Endometrial microvascular endothelial cells (primary cell): ENCODE results near the gene NPDC1. TPM values are rescaled to one million over a fixed set of nuclear protein-coding genes. Genes with fewer than 3 reads are reported as not detected.

ENCODE experiments used
- in situ Hi-C: cut with HindIII; loops from 2 replicates; pipeline ENCODE4 v1.10.0; 2017; ENCODE audit warnings: low sequenced_read_pairs, low pct_unique_long_range_greater_than_20kb; ENCODE audit errors: inconsistent ontology term
- total RNA-seq: library from RNA; depleted of rRNA; stranded (reverse); fragments of >200 nt; gene quantifications from one replicate; pipeline ENCODE4 v1.2.3, GENCODE V29; 2015; ENCODE audit errors: inconsistent ontology term

The NPDC1 gene
- total RNA-seq, 1 donor from 2014 or later: 65.7 TPM

- in situ Hi-C loops: no loop called here
Observed at GRCh38 chr9:137030538-137031527, 15.1 kb downstream of the NPDC1 start.

- in situ Hi-C loops: no loop called here
Observed at GRCh38 chr9:137030006-137030405, 16.0 kb downstream of the NPDC1 start.

GRCh38 chr9:137029058-137029936, 16.7 kb downstream of the NPDC1 start:
- in situ Hi-C loops: no loop called here

- in situ Hi-C loops: no loop called here
Observed at GRCh38 chr9:137028263-137029057, 17.5 kb downstream of the NPDC1 start.

GRCh38 chr9:137027369-137028262, 18.4 kb downstream of the NPDC1 start, which contains the start of gene ABCA2:
Gene ABCA2, minus strand, starts transcription at chr9:137028237. Its CDS starts 97 bp downstream, at chr9:137028140.
- in situ Hi-C loops: no loop called here

GRCh38 chr9:137026828-137027227, 19.1 kb downstream of the NPDC1 start:
- in situ Hi-C loops: no loop called here

GRCh38 chr9:137026384-137026783, 19.6 kb downstream of the NPDC1 start:
- in situ Hi-C loops: no loop called here

- in situ Hi-C loops: no loop called here
Observed at GRCh38 chr9:137025517-137025966, 20.4 kb downstream of the NPDC1 start.

- in situ Hi-C loops: no loop called here
Observed at GRCh38 chr9:137023583-137023991, 22.4 kb downstream of the NPDC1 start.

GRCh38 chr9:137023157-137023556, 22.8 kb downstream of the NPDC1 start:
- in situ Hi-C loops: no loop called here

GRCh38 chr9:137022662-137023008, 23.3 kb downstream of the NPDC1 start:
- in situ Hi-C loops: no loop called here

- in situ Hi-C loops: no loop called here
Observed at GRCh38 chr9:137021979-137022661, 23.9 kb downstream of the NPDC1 start.

GRCh38 chr9:137021568-137021978, 24.4 kb downstream of the NPDC1 start:
- in situ Hi-C loops: no loop called here

- in situ Hi-C loops: no loop called here
Observed at GRCh38 chr9:137020771-137021567, 25.0 kb downstream of the NPDC1 start.

- in situ Hi-C loops: no loop called here
Observed at GRCh38 chr9:137019891-137020683, 25.9 kb downstream of the NPDC1 start.
